Muscle of leg (tissue), 11 donors: ENCODE measurements around the gene C19orf73. TPM values are rescaled to one million over a fixed set of nuclear protein-coding genes. Genes with fewer than 3 reads are reported as not detected.
A peak's percentile ranks its signal among the peaks of the same experiment; 100 is the strongest.
"Not testable (repeated sequence)": the region's sequence is repeated elsewhere in the genome, so short reads cannot be mapped to it uniquely, and the experiment has no call there.

Experiments
- DNase-seq: peaks from one replicate; pipeline ENCODE4 v3.0.0; 2013
- H3K27ac ChIP-seq: one replicate; pipeline ENCODE4 v1.5.1; 2013; ENCODE audit warnings: mild to moderate bottlenecking, low read length, control low read depth
- H3K27me3 ChIP-seq: one replicate; pipeline ENCODE4 v1.6.1; 2013; ENCODE audit warnings: low read length; ENCODE audit not compliant: control insufficient read depth, insufficient read depth
- H3K36me3 ChIP-seq: one replicate; pipeline ENCODE4 v1.6.1; 2013; ENCODE audit warnings: low read length; ENCODE audit not compliant: control insufficient read depth, insufficient read depth
- H3K4me1 ChIP-seq: one replicate; pipeline ENCODE4 v1.6.1; 2013; ENCODE audit warnings: low read length; ENCODE audit not compliant: control insufficient read depth, insufficient read depth
- H3K4me3 ChIP-seq: one replicate; pipeline ENCODE4 v1.5.1; 2013; ENCODE audit warnings: low read length, control low read depth
- H3K9me3 ChIP-seq: replicated peaks from 2 replicates; pipeline ENCODE4 v1.6.1; 2013; ENCODE audit warnings: low read depth, low read length; ENCODE audit not compliant: control insufficient read depth
- WGBS: methylation state at CpG from one replicate; pipeline ENCODE4 v1.1.5; 2013; ENCODE audit warnings: missing lambda C conversion rate; ENCODE audit not compliant: insufficient coverage; 5-methylcytosine and 5-hydroxymethylcytosine counted together
- polyA plus RNA-seq, 8 donors: library from polyadenylated mRNA; unstranded; fragments of 120-200 nt; gene quantifications; one replicate each; pipeline versions ENCODE4 v1.2.1 to v1.2.3, GENCODE V29; 2013; ENCODE audit warnings: inconsistent platforms in 1 of 8, low replicate concordance in 1 of 8; ENCODE audit not compliant: insufficient read length in 8 of 8, insufficient read depth in 1 of 8
- total RNA-seq: library from RNA; stranded (reverse); fragments of 120-200 nt; gene quantifications from one replicate; pipeline ENCODE4 v1.2.4, GENCODE V29; 2013

Gene C19orf73
- total and polyA plus RNA-seq, 9 donors = 0.33 to 1.2 (median 0.69) TPM

- H3K4me3 ChIP-seq = peak overlapping the region; percentile 10
- peaks cover 45% of the 10 kb centered on the region for H3K4me1 ChIP-seq
These were observed 14.9 kb upstream of the C19orf73 start for GRCh38 chr19:49133621-49134454.

GRCh38 chr19:49132974-49133609, 14.1 kb upstream of the C19orf73 start:
- Histone ChIP-seq H3K27me3 (peaks cover 13% of the 10 kb centered on the region), H3K36me3 (no peaks in the 10 kb centered on the region), H3K27ac (peak overlapping the region; percentile 83), H3K9me3 (no peaks in the 10 kb centered on the region), H3K4me1 (peaks cover 51% of the 10 kb centered on the region), H3K4me3 (peak overlapping the region; percentile 10)
- WGBS = 14% methylated on average over 41 of the region's 49 CpGs
- peak; percentile 57 for DNase-seq

More at GRCh38 chr19:49133621-49134454, 14.9 kb upstream of the C19orf73 start:
- peak; percentile 91 for DNase-seq
- WGBS = 32% methylated on average over 41 of the region's 42 CpGs
- Histone ChIP-seq H3K27me3 (peaks cover 13% of the 10 kb centered on the region), H3K9me3 (no peaks in the 10 kb centered on the region), H3K36me3 (no peaks in the 10 kb centered on the region), H3K27ac (peak overlapping the region; percentile 83)

- no peak for DNase-seq
- no peaks in the 10 kb centered on the region for H3K36me3 ChIP-seq
- no peak overlapping the region for H3K27ac ChIP-seq
- WGBS = 91% methylated on average over 17 of the region's 24 CpGs
- peaks cover 13% of the 10 kb centered on the region for H3K27me3 ChIP-seq
- H3K9me3 ChIP-seq = no peaks in the 10 kb centered on the region
- peaks cover 40% of the 10 kb centered on the region for H3K4me1 ChIP-seq
- H3K4me3 ChIP-seq = no peak overlapping the region
These were observed 11.4 kb upstream of the C19orf73 start for GRCh38 chr19:49130325-49130724.

GRCh38 chr19:49129238-49129583, 10.3 kb upstream of the C19orf73 start:
- Histone ChIP-seq H3K9me3 (no peaks in the 10 kb centered on the region), H3K4me1 (peaks cover 41% of the 10 kb centered on the region), H3K36me3 (no peaks in the 10 kb centered on the region), H3K27me3 (peaks cover 11% of the 10 kb centered on the region), H3K4me3 (no peak overlapping the region), H3K27ac (no peak overlapping the region)
- no peak for DNase-seq
- WGBS = 54% methylated on average over 16 of the region's 16 CpGs

GRCh38 chr19:49128545-49129237, 9.7 kb upstream of the C19orf73 start:
- H3K27ac ChIP-seq = peak overlapping the region; percentile 88
- peaks cover 6% of the 10 kb centered on the region for H3K27me3 ChIP-seq
- H3K36me3 ChIP-seq = no peaks in the 10 kb centered on the region
- H3K9me3 ChIP-seq = no peaks in the 10 kb centered on the region
- H3K4me1 ChIP-seq = peaks cover 36% of the 10 kb centered on the region
- no peak for DNase-seq
- WGBS = 54% methylated on average over 12 of the region's 15 CpGs
- no peak overlapping the region for H3K4me3 ChIP-seq

- Histone ChIP-seq H3K27ac (peak overlapping the region; percentile 88), H3K4me3 (peak overlapping the region; percentile 38), H3K9me3 (no peaks in the 10 kb centered on the region), H3K36me3 (no peaks in the 10 kb centered on the region), H3K4me1 (peaks cover 28% of the 10 kb centered on the region), H3K27me3 (peaks cover 5% of the 10 kb centered on the region)
- peak; percentile 98 for DNase-seq
- WGBS = 4% methylated on average over 54 of the region's 63 CpGs
These were observed 9.0 kb upstream of the C19orf73 start for GRCh38 chr19:49127674-49128544.

- not testable (repeated sequence) for DNase-seq, H3K27ac ChIP-seq, H3K4me3 ChIP-seq, H3K9me3 ChIP-seq, H3K27me3 ChIP-seq, H3K36me3 ChIP-seq
- H3K4me1 ChIP-seq = peaks cover 25% of the 10 kb centered on the region
- WGBS = no CpG with 5 or more reads among the region's 12 CpGs
These were observed 8.3 kb upstream of the C19orf73 start for GRCh38 chr19:49127225-49127624.

GRCh38 chr19:49126575-49126974, 7.6 kb upstream of the C19orf73 start:
- WGBS = no CpG with 5 or more reads among the region's 4 CpGs
- DNase-seq = no peak
- no peak overlapping the region for H3K27ac ChIP-seq
- no peaks in the 10 kb centered on the region for H3K36me3 ChIP-seq
- H3K27me3 ChIP-seq = peaks cover 2% of the 10 kb centered on the region
- no peaks in the 10 kb centered on the region for H3K9me3 ChIP-seq
- peaks cover 25% of the 10 kb centered on the region for H3K4me1 ChIP-seq
- no peak overlapping the region for H3K4me3 ChIP-seq

- 19% methylated on average over 16 of the region's 23 CpGs for WGBS
- Histone ChIP-seq H3K36me3 (no peaks in the 10 kb centered on the region), H3K4me1 (peaks cover 25% of the 10 kb centered on the region), H3K27me3 (peaks cover 11% of the 10 kb centered on the region), H3K27ac (no peak overlapping the region), H3K9me3 (no peaks in the 10 kb centered on the region), H3K4me3 (no peak overlapping the region)
- peak; percentile 67 for DNase-seq
These were observed 6.2 kb upstream of the C19orf73 start for GRCh38 chr19:49125025-49125731.
